HG03442 (cell line): ENCODE results near the gene HERC2.
"Not testable (repeated sequence)": the region's sequence is repeated elsewhere in the genome, so short reads cannot be mapped to it uniquely, and the experiment has no call there.

Experiments
- ATAC-seq: cut with Tn5 transposase; IDR thresholded peaks from one replicate; pipeline ENCODE4 v1.9.1; 2021; ENCODE audit warnings: mild to moderate bottlenecking, moderate library complexity; ENCODE audit not compliant: unreplicated experiment

HERC2 gene

GRCh38 chr15:28274635-28275034 is 47.3 kb downstream of the HERC2 start:
- ATAC-seq, result no peak

DNA sequence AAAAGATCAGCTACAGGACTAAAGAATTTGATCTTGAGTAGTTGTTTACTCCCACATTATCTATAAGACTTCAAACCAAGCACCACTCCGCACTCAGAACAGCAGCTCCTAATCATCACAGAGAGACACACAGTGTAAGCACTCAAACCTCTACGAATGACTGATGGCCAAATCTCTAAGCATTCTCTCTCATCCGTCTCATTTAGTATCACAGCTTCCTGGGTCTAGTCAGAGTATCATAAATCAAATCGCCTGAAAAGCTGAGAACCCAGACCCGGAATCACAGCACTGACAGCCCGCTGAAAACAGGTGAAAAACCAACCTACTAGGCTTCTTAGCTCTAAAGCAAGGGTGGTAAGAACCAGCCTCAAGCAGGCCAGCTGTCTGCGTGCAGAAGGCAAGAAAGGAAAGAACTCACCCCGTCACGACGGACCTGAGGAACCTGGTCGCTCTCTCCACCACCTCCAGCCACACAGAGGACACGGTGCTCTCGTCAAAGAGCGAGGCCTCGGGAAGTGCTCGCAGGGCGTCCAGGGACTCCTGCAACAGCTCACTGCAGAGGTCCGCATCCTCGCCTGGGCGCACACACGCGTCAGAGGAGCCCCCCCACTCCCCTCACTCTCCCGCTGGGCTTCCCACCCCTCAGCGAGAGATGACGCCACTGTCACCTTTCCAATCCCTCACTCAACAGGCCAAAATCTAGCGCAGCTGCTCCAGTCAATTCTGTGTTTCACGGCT is 47.9 kb downstream of the HERC2 start:
- ATAC-seq, result no peak

GRCh38 chr15:28273468-28273867 is 48.5 kb downstream of the HERC2 start:
- ATAC-seq, result no peak

GRCh38 chr15:28272587-28272986 is 49.4 kb downstream of the HERC2 start:
- no peak for ATAC-seq

GRCh38 chr15:28271697-28272260 is 50.2 kb downstream of the HERC2 start:
- no peak for ATAC-seq

- no peak for ATAC-seq
These were observed 52.9 kb downstream of the HERC2 start for GRCh38 chr15:28269097-28269496.

DNA sequence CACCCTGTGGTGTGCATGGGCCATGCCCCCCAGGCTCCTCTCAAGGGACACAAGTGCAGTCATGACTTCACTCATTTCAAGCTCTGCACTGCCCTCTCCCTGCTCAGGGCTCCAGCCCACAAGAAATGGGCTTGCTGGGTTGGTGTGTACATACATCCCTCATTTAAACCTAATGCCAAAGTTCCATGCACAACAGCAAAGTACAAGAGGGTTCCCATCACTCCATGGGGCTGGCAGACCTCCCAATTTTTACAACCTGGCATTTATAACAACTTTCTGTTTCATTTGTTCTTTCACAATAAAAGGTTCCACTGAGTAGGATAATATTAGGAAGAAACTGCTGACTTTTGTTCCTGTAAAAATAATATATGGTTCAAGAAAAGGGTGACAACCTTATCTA is 54.3 kb downstream of the HERC2 start:
- no peak for ATAC-seq

DNA sequence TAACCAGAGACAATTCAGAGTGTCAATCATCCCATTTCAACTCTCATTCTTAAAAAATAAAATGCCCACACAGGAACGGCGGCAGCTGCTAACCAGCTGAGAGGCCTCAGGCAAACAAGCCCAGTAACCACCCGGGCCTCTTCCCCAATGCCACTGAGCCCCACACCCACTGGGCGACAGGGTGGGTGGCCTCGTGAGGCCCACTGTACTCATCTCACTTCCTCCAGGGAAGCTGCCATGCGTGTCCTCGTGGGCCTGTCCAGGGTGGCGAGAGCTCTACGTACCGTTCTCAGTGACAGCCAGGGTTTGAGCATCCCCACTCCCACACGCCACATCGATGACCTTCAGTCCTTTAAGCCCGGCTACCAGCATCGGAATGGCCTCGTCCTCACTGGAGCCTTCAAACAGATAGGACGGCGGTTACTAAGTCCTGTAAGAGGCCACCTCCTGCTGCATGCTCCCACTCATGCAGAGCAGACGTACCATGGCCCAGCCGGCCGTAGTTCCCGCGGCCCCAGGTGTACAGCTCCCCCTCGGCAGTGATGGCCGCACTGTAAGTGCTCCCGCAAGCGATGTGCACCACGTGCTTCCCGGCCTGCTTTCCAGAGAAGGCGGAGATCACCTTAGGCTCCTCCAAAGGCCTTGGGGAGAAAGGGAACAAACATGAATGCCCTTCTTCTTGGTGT is 56.5 kb downstream of the HERC2 start:
- no peak for ATAC-seq

- ATAC-seq, result no peak
These were observed 57.8 kb downstream of the HERC2 start for GRCh38 chr15:28264166-28264565.

DNA sequence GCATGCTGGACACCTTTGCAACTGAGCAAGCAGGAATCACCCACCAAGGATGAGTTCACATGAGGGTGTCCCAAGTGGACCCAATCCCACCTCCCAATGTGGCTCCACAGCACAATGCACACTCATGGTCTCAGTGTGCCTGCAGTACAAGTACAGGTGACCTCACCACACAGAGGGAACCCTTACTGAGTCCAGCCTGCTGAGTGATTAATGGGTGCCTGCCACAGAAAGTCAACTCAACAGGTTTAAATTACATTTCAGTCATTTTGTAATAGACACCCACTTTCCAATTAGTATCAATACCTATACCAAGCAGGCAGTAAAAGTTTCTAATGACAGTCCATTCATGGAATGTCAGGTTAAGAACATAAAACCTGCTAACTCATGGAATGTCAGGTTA is 59.5 kb downstream of the HERC2 start:
- ATAC-seq, result no peak

- ATAC-seq, result no peak
These were observed 61.3 kb downstream of the HERC2 start for GRCh38 chr15:28260722-28261121.

- no peak for ATAC-seq
These were observed 61.7 kb downstream of the HERC2 start for GRCh38 chr15:28260317-28260716.

- no peak for ATAC-seq
These were observed 66.0 kb downstream of the HERC2 start for GRCh38 chr15:28255965-28256364.

- ATAC-seq, result no peak
These were observed 69.1 kb downstream of the HERC2 start for GRCh38 chr15:28252831-28253230.

GRCh38 chr15:28246605-28247004 is 75.4 kb downstream of the HERC2 start:
- no peak for ATAC-seq

- ATAC-seq, result no peak
These were observed 78.1 kb downstream of the HERC2 start for GRCh38 chr15:28243901-28244300.

DNA sequence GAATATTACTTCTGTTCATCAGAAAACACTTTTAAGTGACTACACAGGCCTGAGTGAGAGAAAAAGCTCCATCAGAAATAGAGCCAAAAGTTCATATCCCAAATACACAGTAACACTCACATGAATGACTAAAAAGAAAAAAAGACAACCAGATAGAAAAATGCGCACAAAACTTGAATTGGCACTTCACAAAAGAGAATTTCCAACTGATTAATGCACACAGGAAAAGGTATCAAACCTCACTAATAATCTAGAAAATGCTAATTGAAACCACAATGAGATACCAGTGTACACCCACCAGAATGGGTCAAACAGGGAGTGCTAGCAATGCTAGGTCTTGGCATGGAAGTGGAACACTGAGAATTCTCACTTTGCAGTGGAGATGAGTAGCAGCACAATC is 78.6 kb downstream of the HERC2 start:
- ATAC-seq, result no peak

DNA sequence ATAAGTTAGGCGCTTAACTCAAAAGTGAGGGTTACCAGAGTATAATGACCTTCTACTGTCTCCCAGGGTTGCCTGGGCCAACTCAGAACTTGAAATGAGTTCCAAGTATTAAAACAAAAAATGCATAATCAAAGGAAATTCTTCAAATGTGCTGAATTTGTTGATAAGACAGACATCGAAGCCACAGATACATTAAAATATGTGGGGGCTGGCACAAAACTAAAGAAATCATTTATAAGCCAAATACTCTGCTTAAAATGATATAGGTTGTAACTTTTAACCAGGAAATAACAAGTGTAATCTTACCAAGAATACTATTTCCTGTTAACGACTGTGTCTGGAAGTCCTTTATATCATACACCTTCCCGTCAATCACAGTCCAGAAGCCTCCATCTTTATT is 83.7 kb downstream of the HERC2 start:
- not testable (repeated sequence) for ATAC-seq

DNA sequence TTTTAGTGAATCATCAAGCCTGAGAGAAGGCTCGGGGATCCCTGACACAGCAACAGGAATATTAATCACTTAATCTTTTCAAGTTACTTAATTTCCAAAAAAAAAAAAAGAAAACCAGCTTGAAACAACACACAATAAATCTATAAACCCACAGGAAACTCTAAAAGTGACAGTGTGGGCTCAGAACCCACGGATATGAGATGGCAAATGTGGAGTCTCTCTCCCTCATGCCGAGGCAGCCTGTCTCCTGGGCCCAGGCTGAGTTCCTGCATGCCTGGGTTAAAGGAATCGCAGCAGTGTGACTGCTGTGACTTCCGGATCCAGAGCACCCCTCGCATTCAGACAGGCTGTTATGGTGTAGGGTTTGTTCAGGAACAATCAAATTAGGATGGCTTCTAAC is 90.2 kb downstream of the HERC2 start:
- ATAC-seq, result not testable (repeated sequence)

GRCh38 chr15:28231336-28231735 is 90.6 kb downstream of the HERC2 start:
- ATAC-seq, result not testable (repeated sequence)

DNA sequence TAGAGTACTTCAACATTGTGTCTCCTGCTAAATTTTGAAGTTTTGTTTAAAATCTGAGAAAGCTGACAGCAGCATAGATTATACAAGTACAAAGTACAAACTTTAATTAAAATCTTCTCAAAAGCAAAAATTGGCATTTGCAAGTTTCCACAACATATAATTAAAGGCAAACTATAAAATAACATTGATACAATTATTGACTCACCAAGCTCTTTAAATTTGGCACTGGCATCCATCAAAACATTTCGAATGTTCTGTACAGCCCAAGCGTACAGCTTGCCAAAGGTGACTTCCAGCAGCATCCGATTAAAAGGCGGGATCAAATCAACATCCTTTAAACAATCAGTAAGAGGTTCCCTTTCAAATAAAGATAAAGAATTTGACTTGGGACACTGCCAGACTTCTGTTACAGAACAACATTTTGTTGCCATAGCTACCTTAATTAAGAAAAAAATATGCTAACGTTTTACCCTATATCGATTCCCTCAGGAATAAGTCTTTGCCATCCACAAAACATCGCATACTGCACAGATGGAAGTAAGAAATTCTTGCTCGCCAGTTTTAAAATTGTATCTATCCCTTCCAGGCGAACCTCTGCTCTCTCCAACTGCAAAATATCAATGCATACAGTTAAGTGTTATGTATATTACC is 92.9 kb downstream of the HERC2 start:
- ATAC-seq, result not testable (repeated sequence)

DNA sequence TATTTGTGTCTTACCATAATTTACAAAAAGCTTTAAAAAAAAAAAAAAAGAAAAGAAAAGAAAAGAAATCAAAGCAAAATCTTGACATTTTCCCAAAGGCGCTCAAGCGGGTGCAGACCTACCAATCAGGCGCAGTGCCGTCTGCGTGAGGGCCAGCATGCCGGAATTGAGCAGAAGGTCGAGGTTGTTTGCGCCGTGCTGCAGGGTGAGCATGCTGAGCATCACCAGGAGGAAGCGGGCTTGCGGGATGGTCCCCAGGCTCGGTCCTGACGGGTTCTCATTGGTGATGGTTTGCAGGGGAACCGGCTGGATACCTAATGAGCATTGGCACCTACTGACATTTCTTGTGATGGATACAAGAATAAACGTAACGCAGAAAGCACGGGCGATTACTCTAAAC is 93.9 kb downstream of the HERC2 start:
- no peak for ATAC-seq
